Measurements from ENCODE around the gene SIGLEC5.
"Not testable (repeated sequence)": the region's sequence is repeated elsewhere in the genome, so short reads cannot be mapped to it uniquely, and the experiment has no call there.

The SIGLEC5 gene

GRCh38 chr19:51660975-51661600 lies 30.9 kb upstream of the SIGLEC5 start:
- peak; percentile 80 for TF ChIP-seq CTCF (conservative IDR thresholded peaks at IDR 0.05)
- no peak for TF ChIP-seq ZFX (IDR thresholded peaks at IDR 0.05)

GRCh38 chr19:51654783-51655182 lies 24.6 kb upstream of the SIGLEC5 start:
- TF ChIP-seq CTCF (conservative IDR thresholded peaks at IDR 0.05) = peak; percentile 33
- TF ChIP-seq ZFX (IDR thresholded peaks at IDR 0.05) = no peak
- no peak overlapping the region for H3K27ac ChIP-seq

More at GRCh38 chr19:51660975-51661600, 30.9 kb upstream of the SIGLEC5 start:
- no peak overlapping the region for H3K27ac ChIP-seq

GRCh38 chr19:51653162-51653561 lies 23.0 kb upstream of the SIGLEC5 start:
- H3K27ac ChIP-seq = no peak overlapping the region
- no peak for TF ChIP-seq CTCF (conservative IDR thresholded peaks at IDR 0.05)
- no peak for TF ChIP-seq ZFX (IDR thresholded peaks at IDR 0.05)

GRCh38 chr19:51652266-51652665 lies 22.1 kb upstream of the SIGLEC5 start:
- TF ChIP-seq ZFX (IDR thresholded peaks at IDR 0.05) = no peak
- no peak for TF ChIP-seq CTCF (conservative IDR thresholded peaks at IDR 0.05)
- no peak overlapping the region for H3K27ac ChIP-seq

- no peak for TF ChIP-seq ZFX (IDR thresholded peaks at IDR 0.05)
- no peak for TF ChIP-seq CTCF (conservative IDR thresholded peaks at IDR 0.05)
- H3K27ac ChIP-seq = no peak overlapping the region
Measured at GRCh38 chr19:51651216-51651846, 21.1 kb upstream of the SIGLEC5 start.

GRCh38 chr19:51647318-51647717 lies 17.1 kb upstream of the SIGLEC5 start:
- TF ChIP-seq ZFX (IDR thresholded peaks at IDR 0.05) = no peak
- no peak overlapping the region for H3K27ac ChIP-seq

GRCh38 chr19:51646730-51647129 lies 16.5 kb upstream of the SIGLEC5 start, which contains the start of gene SIGLEC14:
Gene SIGLEC14, minus strand, starts transcription at chr19:51646825. Its CDS starts 66 bp downstream, at chr19:51646759.
- not testable (repeated sequence) for H3K27ac ChIP-seq

GRCh38 chr19:51644636-51645271 lies 14.6 kb upstream of the SIGLEC5 start:
- H3K27ac ChIP-seq = no peak overlapping the region
- no peak for TF ChIP-seq ZFX (IDR thresholded peaks at IDR 0.05)
- TF ChIP-seq CTCF (conservative IDR thresholded peaks at IDR 0.05) = no peak

All from C4-2B (cell line).